GM12865 (cell line): ENCODE measurements around the gene AQP4.

Source experiments
- DNase-seq: peaks from one replicate; pipeline ENCODE4 v3.0.0; 2010; ENCODE audit warnings: low read depth
- H3K4me3 ChIP-seq: 2 replicates; pipeline ENCODE4 v1.5.1; 2011; ENCODE audit warnings: mild to moderate bottlenecking, low read depth, low read length, control low read depth
- CTCF ChIP-seq: IDR thresholded peaks from 2 replicates; pipeline ENCODE4 v1.5.1; 2011; ENCODE audit warnings: low read length, control low read depth, low read depth, inconsistent platforms; ENCODE audit not compliant: insufficient read depth; ENCODE audit errors: missing control alignments

Gene AQP4

GRCh38 chr18:26853401-26853800, 12.1 kb downstream of the AQP4 start:
- no peak for DNase-seq
- no peak overlapping the region for H3K4me3 ChIP-seq
- no peak for TF ChIP-seq CTCF

GRCh38 chr18:26843760-26844159, 21.7 kb downstream of the AQP4 start:
- no peak for TF ChIP-seq CTCF

DNA sequence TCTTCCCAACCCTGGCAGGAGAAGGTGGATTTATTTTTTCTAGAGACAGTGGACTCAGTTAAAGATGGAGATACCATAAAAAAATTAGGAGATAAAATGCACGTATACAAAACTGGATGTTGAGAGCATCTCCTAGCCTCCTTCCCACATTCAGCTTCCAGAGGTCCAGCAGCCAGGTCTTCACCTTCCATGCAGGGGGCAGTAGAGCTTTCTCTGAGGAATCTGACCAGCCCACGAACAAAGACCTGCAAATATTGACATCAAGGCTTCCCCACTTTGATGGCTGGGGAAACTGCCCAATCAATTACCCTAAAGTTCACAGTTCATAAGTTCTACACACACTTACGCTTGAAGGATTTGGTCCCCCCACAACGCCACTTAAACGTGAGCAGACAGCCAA, 24.5 kb downstream of the AQP4 start:
- no peak for TF ChIP-seq CTCF
- no peak overlapping the region for H3K4me3 ChIP-seq
- DNase-seq = no peak

More at GRCh38 chr18:26843760-26844159, 21.7 kb downstream of the AQP4 start:
- H3K4me3 ChIP-seq = no peak overlapping the region
- no peak for DNase-seq

DNA sequence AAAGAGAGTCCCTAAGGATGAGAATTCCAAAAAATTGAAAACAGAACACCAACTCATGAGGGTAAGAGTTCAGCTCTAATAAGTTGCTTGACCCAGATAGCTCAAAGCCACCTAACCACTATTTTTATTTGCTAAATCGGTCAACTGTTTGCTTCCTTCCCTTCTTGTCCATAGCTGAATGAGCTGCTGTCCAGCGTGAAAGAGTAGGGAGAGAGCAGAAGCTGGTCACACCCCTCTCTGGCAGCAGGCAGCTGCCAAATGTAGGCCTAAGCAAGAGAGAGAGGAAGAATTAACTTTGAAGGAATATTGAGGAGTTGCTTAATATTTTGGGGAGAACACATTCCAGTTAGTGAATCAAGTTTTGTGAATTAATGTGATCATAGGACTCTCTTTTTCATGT, 25.9 kb downstream of the AQP4 start:
- no peak for TF ChIP-seq CTCF
- DNase-seq = no peak
- H3K4me3 ChIP-seq = no peak overlapping the region

DNA sequence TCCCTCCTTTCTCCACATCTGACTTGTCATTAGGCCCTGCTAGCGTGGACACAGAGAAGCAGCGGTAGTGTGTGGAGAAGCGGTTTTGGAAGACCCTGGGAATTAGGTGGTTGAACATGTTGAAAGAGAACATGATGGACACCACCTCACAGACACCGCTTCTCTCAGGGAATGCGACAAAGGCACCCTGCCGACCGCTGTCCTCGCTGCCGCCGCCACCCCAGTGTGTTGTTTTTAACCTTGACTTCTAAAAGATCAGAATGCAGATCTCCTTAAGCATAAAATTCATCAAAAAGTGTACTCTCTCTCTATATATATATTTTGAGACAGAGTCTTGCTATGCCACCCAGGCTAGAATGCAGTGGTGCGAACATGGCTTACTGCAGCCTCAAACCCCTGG, 33.2 kb downstream of the AQP4 start:
- no peak for DNase-seq
- no peak for TF ChIP-seq CTCF
- no peak overlapping the region for H3K4me3 ChIP-seq

DNA sequence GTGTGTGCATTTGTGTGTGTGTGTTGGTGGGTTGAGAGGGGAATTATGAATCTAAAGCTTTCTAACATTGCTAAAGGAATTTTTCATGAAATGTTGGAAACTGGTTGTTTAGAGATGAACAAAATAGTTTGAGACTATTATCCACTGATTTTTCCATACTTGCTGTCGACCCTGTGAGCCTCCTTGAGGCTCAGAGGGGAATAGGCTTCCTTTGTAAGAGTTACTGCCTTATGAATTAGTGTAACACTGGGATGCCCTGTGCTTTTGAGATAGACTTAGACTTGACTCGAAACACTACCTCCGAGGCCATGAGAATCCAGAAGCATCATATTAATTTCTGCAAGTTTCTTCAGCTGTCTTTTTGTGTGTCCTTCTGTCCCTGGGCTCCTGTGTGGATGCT, 37.9 kb downstream of the AQP4 start:
- no peak overlapping the region for H3K4me3 ChIP-seq
- no peak for TF ChIP-seq CTCF
- no peak for DNase-seq

GRCh38 chr18:26826656-26827235, 38.8 kb downstream of the AQP4 start:
- DNase-seq = no peak
- no peak overlapping the region for H3K4me3 ChIP-seq
- TF ChIP-seq CTCF = no peak
